Right atrium auricular region (tissue), 2 donors: ENCODE data around the gene ZNFX1. TPM values are rescaled to one million over a fixed set of nuclear protein-coding genes. Genes with fewer than 3 reads are reported as not detected.
"Not testable (repeated sequence)": the region's sequence is repeated elsewhere in the genome, so short reads cannot be mapped to it uniquely, and the experiment has no call there.

ENCODE experiments used
- DNase-seq: peaks from one replicate; pipeline ENCODE4 v3.0.0-alpha.2; 2019; ENCODE audit warnings: low spot score
- H3K27ac ChIP-seq, 2 donors: fragments of 200-600 bp; sonication (generic); 1 replicate in 1 of 2; 2 replicates in 1 of 2; pipeline ENCODE4 v1.5.1; 2016 to 2019
- H3K27me3 ChIP-seq, 2 donors: fragments of 200-600 bp; sonication (generic); one replicate each; pipeline versions ENCODE4 v1.5.1 to v1.6.0; 2017 to 2019
- H3K36me3 ChIP-seq: fragments of 200-600 bp; sonication (generic); one replicate; pipeline ENCODE4 v1.5.1; 2016
- H3K4me1 ChIP-seq, 2 donors: fragments of 200-600 bp; sonication (generic); one replicate each; pipeline versions ENCODE4 v1.5.1 to v1.6.0; 2017 to 2019
- H3K4me3 ChIP-seq, 2 donors: fragments of 200-600 bp; sonication (generic); 1 replicate in 1 of 2; 2 replicates in 1 of 2; pipeline ENCODE4 v1.5.1; 2017 to 2019; ENCODE audit warnings: mild to moderate bottlenecking in 1 of 2, moderate library complexity in 1 of 2
- H3K9me3 ChIP-seq, 2 donors: fragments of 200-600 bp; sonication (generic); one replicate each; pipeline ENCODE4 v1.5.1; 2019
- CTCF ChIP-seq, 2 donors: fragments of 200-600 bp; sonication (generic); IDR thresholded peaks; one replicate each; pipeline ENCODE4 v1.5.1; 2019; ENCODE audit warnings: antibody characterized with exemption in 2 of 2
- total RNA-seq, 2 donors: library from RNA; depleted of rRNA; stranded (reverse); fragments of >200 nt; gene quantifications; one replicate each; pipeline ENCODE4 v1.1.0, GENCODE V29; 2016

The ZNFX1 gene
- total RNA-seq, 2 donors from 2014 or later: 20.7 to 33.6 TPM

- Histone ChIP-seq H3K36me3 (no peaks in the 10 kb centered on the region), H3K4me1 (peaks cover 0 to 16% of the 10 kb centered on the region in 2 donors), H3K4me3 (peak overlapping the region in 1 of 2 donors; percentile 43), H3K27me3 (peaks cover 8 to 11% of the 10 kb centered on the region in 2 donors), H3K27ac (no peak overlapping the region), H3K9me3 (no peaks in the 10 kb centered on the region)
- TF ChIP-seq CTCF (IDR thresholded peaks at IDR 0.05): no peak
- no peak for DNase-seq
Observed at GRCh38 chr20:49319208-49319809, 41.5 kb upstream of the ZNFX1 start.

GRCh38 chr20:49318430-49319207 lies 40.8 kb upstream of the ZNFX1 start:
- Histone ChIP-seq H3K4me1 (peaks cover 0 to 16% of the 10 kb centered on the region in 2 donors), H3K27ac (no peak overlapping the region), H3K9me3 (no peaks in the 10 kb centered on the region), H3K4me3 (peak overlapping the region in 1 of 2 donors; percentile 43), H3K36me3 (no peaks in the 10 kb centered on the region), H3K27me3 (peaks cover 8 to 11% of the 10 kb centered on the region in 2 donors)
- no peak for DNase-seq
- TF ChIP-seq CTCF (IDR thresholded peaks at IDR 0.05): no peak

- no peak overlapping the region for H3K27ac ChIP-seq
- H3K4me1 ChIP-seq: peaks cover 0 to 16% of the 10 kb centered on the region in 2 donors
- DNase-seq: no peak
- H3K4me3 ChIP-seq: peak overlapping the region in 1 of 2 donors; percentile 43
- no peaks in the 10 kb centered on the region for H3K36me3 ChIP-seq
- H3K9me3 ChIP-seq: no peaks in the 10 kb centered on the region
- no peak for TF ChIP-seq CTCF (IDR thresholded peaks at IDR 0.05)
- peaks cover 8 to 11% of the 10 kb centered on the region in 2 donors for H3K27me3 ChIP-seq
Observed at GRCh38 chr20:49318091-49318429, 40.2 kb upstream of the ZNFX1 start.

GRCh38 chr20:49316704-49317103 lies 38.8 kb upstream of the ZNFX1 start:
- peaks cover 8 to 11% of the 10 kb centered on the region in 2 donors for H3K27me3 ChIP-seq
- no peaks in the 10 kb centered on the region for H3K36me3 ChIP-seq
- DNase-seq: no peak
- H3K4me3 ChIP-seq: no peak overlapping the region
- H3K27ac ChIP-seq: no peak overlapping the region
- no peaks in the 10 kb centered on the region for H3K9me3 ChIP-seq
- no peak for TF ChIP-seq CTCF (IDR thresholded peaks at IDR 0.05)
- peaks cover 0 to 16% of the 10 kb centered on the region in 2 donors for H3K4me1 ChIP-seq

GRCh38 chr20:49315580-49315979 lies 37.7 kb upstream of the ZNFX1 start:
- Histone ChIP-seq H3K27me3 (peaks cover 8 to 11% of the 10 kb centered on the region in 2 donors), H3K4me1 (peaks cover 0 to 16% of the 10 kb centered on the region in 2 donors), H3K9me3 (peaks cover 0 to 1% of the 10 kb centered on the region in 2 donors), H3K27ac (no peak overlapping the region), H3K4me3 (no peak overlapping the region), H3K36me3 (no peaks in the 10 kb centered on the region)
- TF ChIP-seq CTCF (IDR thresholded peaks at IDR 0.05): no peak
- DNase-seq: no peak

- DNase-seq: not testable (repeated sequence)
Observed at GRCh38 chr20:49314052-49314451, 36.2 kb upstream of the ZNFX1 start.

More at GRCh38 chr20:49314052-49314451, 36.2 kb upstream of the ZNFX1 start:
- H3K27me3 ChIP-seq, H3K4me1 ChIP-seq, H3K9me3 ChIP-seq, H3K27ac ChIP-seq, H3K36me3 ChIP-seq, H3K4me3 ChIP-seq: not testable (repeated sequence)
